GM04503 (cell line): ENCODE measurements around the gene CAMTA1.

Source experiments
- DNase-seq: peaks from one replicate; pipeline ENCODE4 v3.0.0-alpha.2; 2012; ENCODE audit warnings: low read depth

The CAMTA1 gene

DNA sequence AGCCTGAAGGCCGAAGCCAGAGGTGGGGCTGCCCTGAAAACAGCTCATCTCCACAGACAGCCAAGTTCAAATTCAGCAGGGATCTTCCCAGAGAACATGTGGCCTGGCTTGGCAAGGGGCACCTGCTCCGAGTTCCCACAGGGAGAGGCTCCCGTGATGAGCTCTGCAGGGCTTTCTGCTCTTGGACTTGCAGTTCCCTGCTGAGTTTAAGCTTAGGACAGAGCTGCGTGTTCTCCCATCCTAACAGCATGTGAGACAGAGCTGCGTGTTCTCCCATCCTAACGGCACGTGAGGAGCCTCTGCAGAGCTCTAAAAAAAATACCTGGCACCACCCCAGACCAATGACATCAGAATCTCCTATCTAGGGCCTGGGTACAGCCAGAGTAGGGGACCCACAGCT lies 872.8 kb downstream of the CAMTA1 start:
- no peak for DNase-seq

DNA sequence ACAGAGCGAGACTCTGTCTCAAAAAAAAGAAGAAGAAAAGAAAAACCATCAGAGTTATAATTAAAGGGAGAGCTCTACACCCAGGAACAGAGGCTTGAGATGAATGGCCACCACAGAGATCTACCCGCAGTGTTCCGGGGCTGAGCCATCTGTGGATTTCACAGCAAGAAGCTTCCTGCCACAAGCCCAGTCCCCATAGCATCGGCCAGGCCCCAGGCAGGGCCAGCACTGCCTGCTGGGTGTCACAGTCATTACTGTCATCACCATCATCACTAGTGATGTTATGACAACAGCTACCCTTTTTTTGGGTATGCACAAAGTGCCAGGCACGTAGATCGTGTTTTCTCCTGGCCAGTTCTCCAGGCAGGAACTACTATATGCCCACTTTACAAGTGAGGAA lies 874.3 kb downstream of the CAMTA1 start:
- no peak for DNase-seq

DNA sequence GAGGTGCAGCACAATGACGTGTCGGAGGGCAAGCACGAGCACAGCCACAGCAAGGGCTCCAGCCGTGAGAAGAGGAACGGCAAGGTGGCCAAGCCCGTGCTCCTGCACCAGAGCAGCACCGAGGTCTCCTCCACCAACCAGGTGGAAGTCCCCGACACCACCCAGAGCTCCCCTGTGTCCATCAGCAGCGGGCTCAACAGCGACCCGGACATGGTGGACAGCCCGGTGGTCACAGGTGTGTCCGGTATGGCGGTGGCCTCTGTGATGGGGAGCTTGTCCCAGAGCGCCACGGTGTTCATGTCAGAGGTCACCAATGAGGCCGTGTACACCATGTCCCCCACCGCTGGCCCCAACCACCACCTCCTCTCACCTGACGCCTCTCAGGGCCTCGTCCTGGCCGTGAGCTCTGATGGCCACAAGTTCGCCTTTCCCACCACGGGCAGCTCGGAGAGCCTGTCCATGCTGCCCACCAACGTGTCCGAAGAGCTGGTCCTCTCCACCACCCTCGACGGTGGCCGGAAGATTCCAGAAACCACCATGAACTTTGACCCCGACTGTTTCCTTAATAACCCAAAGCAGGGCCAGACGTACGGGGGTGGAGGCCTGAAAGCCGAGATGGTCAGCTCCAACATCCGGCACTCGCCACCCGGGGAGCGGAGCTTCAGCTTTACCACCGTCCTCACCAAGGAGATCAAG lies 878.3 kb downstream of the CAMTA1 start:
- no peak for DNase-seq

DNA sequence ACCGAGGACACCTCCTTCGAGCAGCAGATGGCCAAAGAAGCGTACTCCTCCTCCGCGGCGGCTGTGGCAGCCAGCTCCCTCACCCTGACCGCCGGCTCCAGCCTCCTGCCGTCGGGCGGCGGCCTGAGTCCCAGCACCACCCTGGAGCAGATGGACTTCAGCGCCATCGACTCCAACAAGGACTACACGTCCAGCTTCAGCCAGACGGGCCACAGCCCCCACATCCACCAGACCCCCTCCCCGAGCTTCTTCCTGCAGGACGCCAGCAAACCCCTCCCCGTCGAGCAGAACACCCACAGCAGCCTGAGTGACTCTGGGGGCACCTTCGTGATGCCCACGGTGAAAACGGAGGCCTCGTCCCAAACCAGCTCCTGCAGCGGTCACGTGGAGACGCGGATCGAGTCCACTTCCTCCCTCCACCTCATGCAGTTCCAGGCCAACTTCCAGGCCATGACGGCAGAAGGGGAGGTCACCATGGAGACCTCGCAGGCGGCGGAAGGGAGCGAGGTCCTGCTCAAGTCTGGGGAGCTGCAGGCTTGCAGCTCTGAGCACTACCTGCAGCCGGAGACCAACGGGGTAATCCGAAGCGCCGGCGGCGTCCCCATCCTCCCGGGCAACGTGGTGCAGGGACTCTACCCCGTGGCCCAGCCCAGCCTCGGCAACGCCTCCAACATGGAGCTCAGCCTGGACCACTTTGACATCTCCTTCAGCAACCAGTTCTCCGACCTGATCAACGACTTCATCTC lies 879.1 kb downstream of the CAMTA1 start:
- DNase-seq = no peak

DNA sequence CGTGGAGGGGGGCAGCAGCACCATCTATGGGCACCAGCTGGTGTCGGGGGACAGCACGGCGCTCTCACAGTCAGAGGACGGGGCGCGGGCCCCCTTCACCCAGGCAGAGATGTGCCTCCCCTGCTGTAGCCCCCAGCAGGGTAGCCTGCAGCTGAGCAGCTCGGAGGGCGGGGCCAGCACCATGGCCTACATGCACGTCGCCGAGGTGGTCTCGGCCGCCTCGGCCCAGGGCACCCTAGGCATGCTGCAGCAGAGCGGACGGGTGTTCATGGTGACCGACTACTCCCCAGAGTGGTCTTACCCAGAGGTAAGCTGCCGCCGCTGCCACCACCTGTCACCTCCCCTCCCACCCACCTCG lies 879.6 kb downstream of the CAMTA1 start:
- DNase-seq = no peak

DNA sequence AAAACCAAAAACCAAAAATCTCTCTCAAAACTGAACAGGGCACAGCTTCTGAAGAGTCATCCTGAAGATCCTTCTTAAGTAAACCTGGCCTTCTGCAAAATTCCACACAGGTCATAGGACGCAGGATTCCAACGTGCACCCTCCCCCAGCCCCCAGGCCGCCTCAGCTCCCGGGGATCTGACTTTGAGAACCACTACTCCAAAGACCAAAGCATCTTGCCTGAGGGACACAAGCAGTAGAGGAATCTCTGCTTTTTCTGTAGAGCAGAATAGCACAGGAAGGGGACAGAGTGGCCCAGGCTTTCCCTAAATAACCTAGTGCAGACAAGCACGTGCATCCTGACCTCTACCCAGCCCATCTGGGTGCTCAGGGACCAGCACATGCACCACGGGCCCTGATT lies 881.0 kb downstream of the CAMTA1 start:
- no peak for DNase-seq

DNA sequence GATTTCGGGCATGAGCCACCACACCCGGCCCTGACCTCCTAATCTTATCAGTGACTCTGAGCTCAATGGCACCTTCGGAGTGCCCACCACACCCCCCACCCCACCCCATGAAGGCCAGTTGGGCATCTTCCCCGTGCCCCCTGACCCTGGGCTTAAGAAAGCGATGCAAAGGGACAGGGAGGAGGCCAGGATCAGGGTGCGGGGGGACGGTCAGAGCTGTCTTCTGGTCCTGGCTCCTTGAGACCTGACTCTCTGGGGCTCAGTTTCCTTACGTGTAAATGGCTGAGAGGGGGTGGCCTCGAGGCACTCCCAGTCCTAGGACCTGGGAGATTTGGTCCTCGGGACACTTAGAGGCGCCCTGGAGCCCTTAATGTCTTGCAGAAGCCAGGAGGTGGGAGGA lies 881.9 kb downstream of the CAMTA1 start:
- DNase-seq = no peak

DNA sequence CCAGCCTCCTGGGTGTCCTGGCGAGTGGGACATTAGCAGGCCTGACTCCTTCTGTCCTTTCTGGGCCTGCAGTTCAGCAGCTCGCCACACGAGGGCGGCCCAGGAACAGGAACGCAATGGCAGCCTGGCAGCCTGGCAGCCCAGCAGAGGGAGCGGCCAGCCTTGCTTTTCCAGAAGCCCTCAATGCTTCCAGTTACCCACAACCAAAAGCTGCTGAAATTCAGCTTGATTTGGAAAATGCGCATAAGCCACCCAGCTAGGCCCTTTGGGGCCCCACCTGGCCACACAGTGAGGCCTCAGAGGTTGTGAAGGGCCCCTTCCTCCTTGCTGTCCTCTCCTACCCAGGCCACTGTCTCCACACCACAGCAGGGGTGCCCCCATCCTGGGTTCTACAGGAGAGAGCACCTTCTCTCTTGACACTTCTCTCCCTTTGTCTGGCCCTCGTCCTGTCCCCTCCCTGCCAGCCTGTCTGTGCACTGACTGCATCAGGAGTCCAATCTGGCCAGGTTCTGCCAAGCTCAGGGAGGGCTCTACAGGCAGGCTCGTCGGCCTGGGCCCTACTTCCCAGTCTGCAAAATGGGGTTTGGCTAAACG lies 882.5 kb downstream of the CAMTA1 start:
- peak; percentile 12 for DNase-seq

DNA sequence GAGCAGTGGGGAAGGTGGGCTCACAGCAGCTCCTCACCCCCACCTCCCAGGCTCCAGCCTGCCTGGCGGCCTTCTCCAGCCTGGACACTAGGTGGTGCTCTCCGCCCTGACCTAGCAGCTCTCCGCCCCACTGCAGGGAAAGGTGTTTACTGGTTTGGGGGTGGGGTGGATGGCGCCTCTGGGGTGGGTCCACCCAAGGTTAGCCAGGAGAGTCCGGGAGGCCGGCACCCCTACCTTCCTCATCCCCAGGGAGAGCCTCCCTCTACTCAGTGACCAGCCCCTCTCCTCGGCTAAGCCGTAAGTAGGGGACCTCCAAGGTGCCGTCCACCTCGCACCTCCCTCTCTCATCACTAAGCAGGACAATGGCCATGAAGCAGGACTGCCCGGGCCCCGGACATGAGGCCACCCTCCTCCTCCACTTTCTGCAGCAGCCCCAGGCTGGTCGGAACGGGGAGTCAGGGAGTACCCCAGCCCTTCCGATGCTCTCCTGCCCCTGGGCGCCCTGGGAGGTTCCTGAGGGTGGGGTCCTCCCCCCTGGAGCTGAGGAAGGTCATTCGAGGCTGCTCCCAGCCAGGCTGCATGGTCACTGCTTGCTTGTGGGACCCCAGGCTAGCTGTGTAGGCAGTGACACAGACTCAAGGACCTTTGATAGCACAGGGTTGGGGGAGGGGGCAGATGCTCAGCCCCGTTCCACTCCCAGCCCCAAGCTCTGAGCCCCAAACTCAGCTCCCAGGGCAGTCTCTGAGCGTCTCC lies 884.5 kb downstream of the CAMTA1 start:
- DNase-seq = no peak

DNA sequence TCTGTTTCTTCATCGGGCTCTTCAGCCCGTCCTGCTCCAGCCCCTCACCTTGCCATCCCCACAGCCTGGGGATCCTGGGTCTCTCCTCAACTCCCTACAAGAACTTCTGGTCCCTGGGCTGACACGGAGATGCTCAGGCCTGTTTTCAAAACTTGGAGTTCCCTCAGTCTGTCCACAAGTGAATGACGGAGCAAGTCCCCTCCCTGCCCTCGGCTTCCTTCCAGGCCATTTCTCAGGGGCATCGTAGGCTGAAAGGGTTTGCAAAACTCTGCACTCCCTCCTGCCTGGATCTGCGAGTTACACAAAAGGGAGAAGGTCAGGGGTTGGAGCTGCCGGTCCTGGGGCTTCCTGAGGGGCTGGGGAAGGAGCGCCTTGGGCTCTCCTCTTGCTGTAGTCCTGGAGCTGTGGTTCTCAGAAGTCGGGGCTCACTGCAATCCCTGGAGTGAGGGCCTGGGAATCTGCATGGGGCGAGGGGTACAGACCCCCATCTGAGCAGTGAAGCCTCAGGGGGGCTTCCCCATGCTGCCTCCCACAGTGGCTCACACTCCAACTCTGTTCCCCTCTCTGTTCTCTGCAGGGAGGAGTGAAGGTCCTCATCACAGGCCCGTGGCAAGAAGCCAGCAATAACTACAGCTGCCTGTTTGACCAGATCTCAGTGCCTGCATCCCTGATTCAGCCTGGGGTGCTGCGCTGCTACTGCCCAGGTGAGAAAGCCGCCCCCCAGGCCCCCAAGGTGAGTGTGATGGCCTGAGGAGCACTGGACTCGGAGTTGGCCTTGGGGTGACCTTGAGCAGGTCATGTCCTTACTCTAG lies 885.3 kb downstream of the CAMTA1 start:
- DNase-seq = no peak

DNA sequence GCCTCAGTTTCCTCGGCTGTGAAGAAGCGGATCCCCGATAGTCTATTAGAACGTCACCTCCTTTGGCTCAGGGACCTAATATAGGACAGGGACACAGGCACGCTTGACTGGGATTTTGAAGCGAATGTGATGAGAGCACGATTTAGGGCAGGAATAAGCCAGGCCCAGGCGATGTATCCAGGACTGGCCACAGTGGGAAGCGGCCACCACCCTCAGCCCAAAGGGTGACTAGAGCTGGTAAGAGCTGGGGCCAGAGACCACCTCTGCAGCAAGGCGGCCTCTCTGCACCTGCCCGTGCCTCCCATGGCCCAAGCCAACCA lies 885.9 kb downstream of the CAMTA1 start:
- DNase-seq = no peak

DNA sequence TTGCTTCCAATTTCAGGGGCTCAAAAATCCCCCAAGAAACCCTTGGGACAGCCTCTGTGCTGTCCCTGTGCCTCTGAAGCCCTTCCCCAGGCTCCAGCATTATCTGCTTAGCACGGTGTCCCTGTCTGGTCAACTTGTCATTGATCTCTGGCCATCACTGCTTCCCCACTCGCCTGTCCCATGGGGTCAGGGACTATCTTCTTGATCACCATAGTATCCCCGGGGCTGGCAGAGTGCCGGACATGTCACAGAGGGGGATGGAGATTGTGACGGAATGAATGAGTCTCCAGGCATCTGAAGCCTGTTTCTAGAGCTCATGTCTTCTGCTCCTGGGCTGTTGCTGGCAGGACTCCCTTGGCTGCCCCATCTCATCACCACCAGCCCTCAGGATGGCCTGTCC lies 886.4 kb downstream of the CAMTA1 start:
- no peak for DNase-seq

DNA sequence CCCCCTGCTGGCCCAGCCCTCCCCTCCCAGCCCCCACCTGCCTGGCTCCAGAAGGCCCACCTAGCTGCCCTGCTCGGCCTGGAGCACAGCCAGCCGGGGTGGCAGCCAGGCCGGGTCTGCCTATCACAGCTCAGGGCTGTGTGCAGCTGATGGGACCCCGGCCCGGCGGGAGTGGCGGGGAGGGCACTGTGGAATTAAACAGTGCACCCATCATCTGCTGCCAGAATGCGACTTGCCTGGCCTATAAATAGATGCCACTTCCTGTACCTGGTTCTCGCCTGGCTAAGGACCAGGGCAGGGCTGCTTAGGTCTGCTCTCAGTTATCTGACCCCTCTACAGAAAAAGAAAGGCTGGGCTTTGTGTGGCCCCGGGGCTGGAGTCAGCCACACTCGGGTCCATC lies 887.6 kb downstream of the CAMTA1 start:
- DNase-seq = no peak

DNA sequence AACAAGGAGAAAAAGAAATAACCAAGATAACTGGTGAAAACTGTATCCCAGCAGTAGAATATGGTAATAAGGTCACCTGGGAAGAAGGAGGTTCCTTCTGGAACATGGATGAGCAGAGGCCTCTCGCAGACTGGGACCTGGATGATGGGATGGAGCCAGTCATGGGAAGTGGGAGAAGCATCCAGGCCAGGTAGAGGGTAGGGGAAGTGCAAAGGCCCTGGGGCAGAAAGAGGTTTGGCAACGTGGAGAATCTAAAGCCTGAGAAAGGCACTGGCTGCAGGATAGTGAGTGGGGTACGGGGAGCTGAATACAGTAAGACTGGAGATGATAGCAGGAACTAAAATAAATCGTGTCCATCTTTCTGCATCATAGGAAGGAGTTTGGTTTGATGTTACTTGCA lies 889.7 kb downstream of the CAMTA1 start:
- DNase-seq = no peak

DNA sequence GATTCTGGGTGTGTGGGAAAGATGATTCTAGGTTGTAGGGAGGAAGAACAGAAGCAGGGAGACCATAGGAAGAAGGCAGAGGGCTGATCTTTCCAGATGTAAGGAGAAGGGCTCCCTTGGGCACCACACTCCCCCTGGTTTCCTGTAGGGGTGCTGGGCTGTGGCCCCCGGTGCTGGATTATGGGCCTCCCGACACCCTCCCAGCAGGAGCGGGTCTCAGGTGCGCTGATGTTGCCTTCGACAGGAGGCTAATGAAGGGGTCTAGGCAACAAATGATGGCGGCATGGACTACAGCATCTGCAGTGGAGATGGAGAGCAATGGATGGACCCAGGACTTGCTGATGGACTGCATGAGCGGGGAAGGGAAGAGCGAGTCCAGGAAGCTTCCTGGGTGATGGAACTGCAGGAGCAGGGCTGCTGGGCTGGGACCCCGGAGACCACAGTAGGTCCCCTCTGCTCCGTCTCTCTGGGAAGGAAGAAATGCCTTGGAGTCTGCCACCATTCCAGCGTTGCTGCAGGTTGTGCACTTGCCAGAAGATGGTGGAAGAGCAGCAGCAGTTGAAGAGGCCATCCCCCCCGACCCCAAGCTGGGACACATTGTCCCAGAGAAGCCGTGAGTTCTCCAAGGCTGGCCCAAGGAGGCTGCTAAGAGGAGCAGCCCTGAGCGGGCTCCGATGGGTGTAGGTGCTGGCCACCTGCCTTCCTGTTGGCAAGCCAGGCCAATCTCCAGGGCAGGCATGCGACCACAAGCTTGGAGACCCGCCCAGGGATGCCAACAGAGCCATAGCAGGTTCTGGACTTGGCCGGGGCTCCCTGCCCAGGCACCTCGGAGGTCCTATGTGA lies 890.4 kb downstream of the CAMTA1 start:
- DNase-seq = no peak

DNA sequence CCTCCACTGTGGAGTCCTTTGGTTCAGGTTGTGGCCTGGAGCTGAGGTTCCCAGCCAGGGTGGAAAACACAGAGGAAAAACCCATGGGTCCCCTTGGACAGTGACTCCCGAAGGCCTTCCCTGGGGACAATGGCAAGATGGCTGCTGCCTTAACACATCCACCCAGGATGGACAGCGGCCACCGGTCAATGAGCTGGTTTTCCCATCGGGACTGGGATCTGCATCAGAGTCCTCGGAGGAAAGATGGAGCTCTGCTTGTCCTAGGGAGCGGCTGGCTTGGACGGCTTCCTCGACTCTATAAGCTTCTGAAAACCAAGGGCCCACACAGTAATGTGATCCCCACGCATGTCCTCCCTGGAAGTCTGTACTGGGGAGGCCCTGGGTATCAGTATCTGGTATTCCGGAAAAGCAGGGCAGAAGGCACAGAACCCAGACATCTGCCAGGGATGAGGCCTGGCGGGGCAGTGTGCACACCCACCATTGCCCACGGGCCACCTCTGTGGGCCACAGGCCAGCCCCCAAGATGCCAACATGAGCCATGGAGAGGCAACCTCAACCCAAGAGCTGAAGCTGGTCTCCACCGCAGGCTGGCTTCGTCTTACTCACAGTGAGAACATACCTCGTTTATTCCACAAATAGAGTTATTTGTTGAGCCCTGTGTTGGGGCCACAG lies 891.2 kb downstream of the CAMTA1 start:
- no peak for DNase-seq

DNA sequence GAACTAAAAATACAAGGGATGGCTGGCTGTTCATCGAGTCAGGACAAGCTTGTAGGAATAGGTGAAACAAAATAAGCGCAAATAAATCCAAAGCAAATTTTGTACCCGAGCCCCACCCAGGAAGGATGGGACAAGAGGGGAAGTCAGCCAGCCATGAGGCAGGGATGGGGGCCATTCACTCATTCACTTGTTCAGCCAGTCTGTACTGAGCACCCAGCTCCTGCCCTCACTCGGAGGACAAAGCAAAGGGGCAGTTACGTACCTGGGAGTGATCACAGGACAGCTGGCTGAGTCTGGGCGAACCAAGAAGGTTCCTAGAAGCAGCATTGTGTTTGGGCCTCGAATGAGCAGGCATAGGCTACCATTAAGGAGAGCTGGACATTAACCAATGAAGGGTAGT lies 891.9 kb downstream of the CAMTA1 start:
- DNase-seq = no peak

DNA sequence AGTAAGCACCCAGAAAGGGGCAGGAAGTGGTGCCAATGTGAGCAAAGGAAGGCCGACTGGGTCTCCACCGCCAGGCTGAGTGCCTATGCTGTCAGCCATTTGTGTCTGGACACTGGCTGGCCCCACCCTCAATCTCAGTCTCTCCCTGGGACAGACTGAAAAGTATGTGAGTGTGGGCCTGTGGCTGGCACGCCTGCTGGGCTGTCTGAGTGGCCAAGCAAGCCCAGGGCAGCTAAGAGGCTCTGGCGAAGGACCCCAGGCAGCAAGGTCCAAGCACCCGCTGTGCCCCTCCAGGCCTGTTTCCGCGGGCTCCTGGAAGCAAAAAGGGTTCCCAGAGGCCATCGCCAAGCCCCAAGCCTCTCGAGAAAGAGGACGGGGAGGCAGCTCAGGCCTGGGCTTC lies 892.6 kb downstream of the CAMTA1 start:
- no peak for DNase-seq

DNA sequence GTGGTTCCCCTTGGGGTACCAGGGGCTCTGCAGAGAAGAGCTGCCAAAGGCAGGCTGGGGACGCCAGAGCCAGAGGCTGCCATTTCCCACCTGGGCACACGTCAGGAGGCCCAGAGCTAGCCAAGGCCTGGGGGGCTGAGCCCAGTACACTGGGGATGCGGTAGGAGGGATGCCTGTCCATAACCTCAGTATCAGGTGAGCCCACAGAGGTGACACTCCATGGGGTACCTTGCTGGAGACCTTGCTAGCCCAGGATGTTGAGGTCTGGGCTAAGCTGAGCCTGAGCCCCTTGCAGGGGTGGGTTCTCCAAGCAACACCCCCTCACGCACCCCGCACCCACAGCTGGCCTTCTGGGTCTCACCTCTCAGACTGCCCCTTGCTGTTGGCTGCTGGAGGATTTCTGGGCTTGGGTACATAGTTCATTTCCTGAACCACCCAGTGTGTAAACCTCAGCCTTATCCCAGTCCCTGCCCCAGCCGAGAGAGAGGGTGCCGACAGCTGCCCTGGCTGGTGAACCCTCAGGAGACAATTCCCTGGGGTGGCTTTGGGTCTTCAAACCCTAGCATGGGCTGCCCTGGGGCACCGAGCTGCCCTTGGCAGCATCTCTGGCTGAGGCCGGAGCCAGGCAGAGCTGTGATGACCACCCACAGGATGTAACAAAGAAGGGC lies 893.4 kb downstream of the CAMTA1 start:
- DNase-seq = no peak
